Gastroesophageal sphincter (tissue), 4 donors: ENCODE measurements around the gene NFATC2IP. TPM values are rescaled to one million over a fixed set of nuclear protein-coding genes. Genes with fewer than 3 reads are reported as not detected.

Experiments used
- ATAC-seq: fragments of 150-250 bp; one replicate; pipeline ENCODE4 v1.9.1; 2016; ENCODE audit warnings: mild to moderate bottlenecking, moderate library complexity
- H3K27ac ChIP-seq, 4 donors: fragments of 200-600 bp; sonication (generic) in 3 of 4; 1 replicate in 3 of 4; 2 replicates in 1 of 4; pipeline ENCODE4 v1.5.1; 2016 to 2019
- H3K27me3 ChIP-seq: fragments of 200-600 bp; sonication (generic); one replicate; pipeline ENCODE4 v1.5.1; 2019
- H3K36me3 ChIP-seq, 2 donors: fragments of 200-600 bp; sonication (generic); one replicate each; pipeline ENCODE4 v1.5.1; 2019; ENCODE audit warnings: control low read depth in 1 of 2
- H3K4me1 ChIP-seq, 3 donors: fragments of 200-600 bp; sonication (generic); 1 replicate in 2 of 3; 2 replicates in 1 of 3; pipeline ENCODE4 v1.5.1; 2016 to 2019; ENCODE audit warnings: control low read depth in 2 of 3
- H3K4me3 ChIP-seq, 2 donors: fragments of 200-600 bp; sonication (generic); one replicate each; pipeline ENCODE4 v1.5.1; 2019; ENCODE audit warnings: mild to moderate bottlenecking in 1 of 2, moderate library complexity in 1 of 2
- H3K9me3 ChIP-seq, 3 donors: fragments of 200-600 bp; sonication (generic); one replicate each; pipeline ENCODE4 v1.5.1; 2017 to 2019; ENCODE audit warnings: control low read depth in 2 of 3
- EP300 ChIP-seq: sonication (generic); formaldehyde crosslinking; IDR thresholded peaks from one replicate; pipeline ENCODE4 v1.6.1; 2017; ENCODE audit warnings: antibody characterized with exemption, mild to moderate bottlenecking
- POLR2A ChIP-seq, 2 donors: fragments of 450-650 bp; IDR thresholded peaks; one replicate each; pipeline ENCODE4 v1.6.1; 2017; ENCODE audit warnings: antibody characterized with exemption in 2 of 2, mild to moderate bottlenecking in 2 of 2, moderate library complexity in 1 of 2
- POLR2AphosphoS5 ChIP-seq: sonication (generic); formaldehyde crosslinking; IDR thresholded peaks from one replicate; pipeline ENCODE4 v1.6.1; 2017; ENCODE audit warnings: antibody characterized with exemption
- WGBS, 2 donors: methylation state at CpG; one replicate each; pipeline ENCODE4 v1.1.5; 2018; ENCODE audit warnings: low coverage in 1 of 2; 5-methylcytosine and 5-hydroxymethylcytosine counted together
- total RNA-seq, 4 donors: library from RNA; depleted of rRNA; stranded (reverse); fragments of >200 nt; gene quantifications; one replicate each; pipeline ENCODE4 v1.1.0, GENCODE V29; 2016
- TF ChIP-seq, protein P1 (sequence below), 4 experiments: fragments of 200-600 bp in 2 of 4; fragments of 450-650 bp in 2 of 4; sonication (generic) in 1 of 4; IDR thresholded peaks; one replicate each; pipeline ENCODE4 v1.5.1; 2017 to 2019; ENCODE audit warnings: antibody characterized with exemption in 4 of 4, mild to moderate bottlenecking in 2 of 4, moderate library complexity in 2 of 4

Gene NFATC2IP
- total RNA-seq, 4 donors from 2014 or later = 13.9 to 28.0 (median 22.8) TPM

DNA sequence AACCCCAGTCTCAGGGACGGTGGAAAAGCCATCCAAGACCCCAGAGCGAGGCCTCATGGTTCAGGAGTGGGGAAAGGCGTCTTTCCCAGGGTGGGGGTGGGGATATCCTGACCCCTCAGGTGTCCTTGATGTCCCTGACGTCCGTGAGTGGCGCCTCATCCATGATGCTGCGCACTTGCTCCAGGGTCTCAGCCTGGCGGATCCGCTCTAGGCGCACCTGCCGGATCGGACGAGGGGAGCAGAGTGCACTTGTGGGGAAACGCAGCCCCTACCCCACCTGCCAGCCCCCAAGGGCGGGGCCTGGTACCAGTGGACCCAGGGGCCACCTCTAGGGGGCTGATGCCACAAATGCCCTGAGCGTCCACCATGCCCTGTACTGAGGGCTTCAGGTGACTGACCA is 45.9 kb upstream of the NFATC2IP start:
- TF ChIP-seq, protein P1, sequence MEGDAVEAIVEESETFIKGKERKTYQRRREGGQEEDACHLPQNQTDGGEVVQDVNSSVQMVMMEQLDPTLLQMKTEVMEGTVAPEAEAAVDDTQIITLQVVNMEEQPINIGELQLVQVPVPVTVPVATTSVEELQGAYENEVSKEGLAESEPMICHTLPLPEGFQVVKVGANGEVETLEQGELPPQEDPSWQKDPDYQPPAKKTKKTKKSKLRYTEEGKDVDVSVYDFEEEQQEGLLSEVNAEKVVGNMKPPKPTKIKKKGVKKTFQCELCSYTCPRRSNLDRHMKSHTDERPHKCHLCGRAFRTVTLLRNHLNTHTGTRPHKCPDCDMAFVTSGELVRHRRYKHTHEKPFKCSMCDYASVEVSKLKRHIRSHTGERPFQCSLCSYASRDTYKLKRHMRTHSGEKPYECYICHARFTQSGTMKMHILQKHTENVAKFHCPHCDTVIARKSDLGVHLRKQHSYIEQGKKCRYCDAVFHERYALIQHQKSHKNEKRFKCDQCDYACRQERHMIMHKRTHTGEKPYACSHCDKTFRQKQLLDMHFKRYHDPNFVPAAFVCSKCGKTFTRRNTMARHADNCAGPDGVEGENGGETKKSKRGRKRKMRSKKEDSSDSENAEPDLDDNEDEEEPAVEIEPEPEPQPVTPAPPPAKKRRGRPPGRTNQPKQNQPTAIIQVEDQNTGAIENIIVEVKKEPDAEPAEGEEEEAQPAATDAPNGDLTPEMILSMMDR (IDR thresholded peaks at IDR 0.05) = no peak
- no peak for TF ChIP-seq EP300
- TF ChIP-seq POLR2A (IDR thresholded peaks at IDR 0.05) = no peak
- TF ChIP-seq POLR2AphosphoS5 = no peak
- H3K4me1 ChIP-seq = no peaks in the 10 kb centered on the region
- ATAC-seq = no peak
- WGBS, 2 donors = no CpG with 5 or more reads among the region's 16 CpGs
- H3K27ac ChIP-seq = no peak overlapping the region
- H3K9me3 ChIP-seq = no peaks in the 10 kb centered on the region
- no peak overlapping the region for H3K4me3 ChIP-seq
- H3K36me3 ChIP-seq = peaks cover 0 to 60% of the 10 kb centered on the region in 2 donors
- no peaks in the 10 kb centered on the region for H3K27me3 ChIP-seq

DNA sequence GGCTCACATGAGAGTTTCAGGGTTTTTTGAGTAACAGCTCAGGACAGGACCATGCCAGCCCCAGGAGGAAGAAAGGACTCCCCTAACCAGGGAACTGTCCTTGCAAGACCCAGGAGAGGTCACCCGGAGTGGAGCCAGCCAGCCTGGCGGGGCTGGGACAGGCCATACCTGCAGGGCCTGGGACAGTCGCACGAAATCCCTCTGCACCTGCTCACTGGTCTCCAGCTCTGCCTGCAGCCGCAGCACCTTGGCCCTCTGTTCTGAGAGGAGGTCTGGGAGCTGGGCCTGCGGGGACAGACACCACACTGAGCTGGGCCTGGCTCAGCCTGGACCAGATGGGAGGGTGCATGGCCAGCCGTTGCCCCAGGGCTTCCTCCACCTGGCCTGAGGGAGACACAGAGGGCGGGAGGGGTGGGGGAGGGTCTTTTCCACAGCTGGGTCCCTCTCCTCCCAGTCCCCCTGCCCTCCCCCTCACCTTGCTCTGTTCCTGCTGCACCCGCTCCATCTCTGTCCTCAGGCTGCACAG is 45.4 kb upstream of the NFATC2IP start:
- Histone ChIP-seq H3K27me3 (no peaks in the 10 kb centered on the region), H3K9me3 (no peaks in the 10 kb centered on the region), H3K36me3 (peaks cover 0 to 60% of the 10 kb centered on the region in 2 donors), H3K27ac (no peak overlapping the region), H3K4me3 (no peak overlapping the region), H3K4me1 (no peaks in the 10 kb centered on the region)
- TF ChIP-seq POLR2A (IDR thresholded peaks at IDR 0.05) (no peak), POLR2AphosphoS5 (no peak), EP300 (no peak)
- ATAC-seq = no peak
- WGBS, 2 donors = 100% methylated on average over 1 of the region's 9 CpGs; no CpG with 5 or more reads in 1 of the 2 donors

DNA sequence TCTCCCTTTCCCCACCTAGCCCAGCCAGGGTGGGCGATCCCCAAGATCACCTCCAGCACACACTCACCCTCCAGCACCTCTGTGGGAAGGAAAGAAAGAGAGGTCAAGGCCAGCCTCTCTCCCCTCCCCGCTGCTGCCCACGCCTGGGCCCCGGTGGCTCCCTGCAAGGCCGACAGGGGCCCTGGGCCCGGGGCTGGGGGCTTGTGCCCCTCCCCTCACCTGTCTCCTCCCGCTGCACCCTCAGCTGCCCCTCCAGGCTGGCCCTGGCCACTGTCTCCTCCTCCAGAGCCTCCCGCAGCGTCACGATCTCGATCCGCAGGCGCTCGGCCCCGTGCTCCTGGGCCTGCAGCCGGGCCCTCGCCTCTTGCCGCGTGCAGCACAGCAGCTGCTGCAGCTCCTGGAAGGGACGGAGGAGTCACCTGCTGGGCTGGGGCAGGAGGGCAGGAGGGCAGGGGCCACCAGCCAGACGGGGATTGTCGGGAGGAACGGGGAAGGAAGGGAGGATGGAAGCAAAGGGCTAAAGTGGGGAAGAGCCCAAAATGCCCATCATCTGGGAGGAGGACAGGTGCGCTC is 44.9 kb upstream of the NFATC2IP start:
- H3K36me3 ChIP-seq = peaks cover 0 to 66% of the 10 kb centered on the region in 2 donors
- no peak overlapping the region for H3K27ac ChIP-seq
- H3K27me3 ChIP-seq = no peaks in the 10 kb centered on the region
- no peaks in the 10 kb centered on the region for H3K9me3 ChIP-seq
- no peaks in the 10 kb centered on the region for H3K4me1 ChIP-seq
- no peak for ATAC-seq
- WGBS, 2 donors = no CpG with 5 or more reads among the region's 24 CpGs
- no peak overlapping the region for H3K4me3 ChIP-seq
- TF ChIP-seq POLR2A (IDR thresholded peaks at IDR 0.05) (no peak), EP300 (no peak), POLR2AphosphoS5 (no peak)
- TF ChIP-seq, protein P1 (IDR thresholded peaks at IDR 0.05) = no peak

DNA sequence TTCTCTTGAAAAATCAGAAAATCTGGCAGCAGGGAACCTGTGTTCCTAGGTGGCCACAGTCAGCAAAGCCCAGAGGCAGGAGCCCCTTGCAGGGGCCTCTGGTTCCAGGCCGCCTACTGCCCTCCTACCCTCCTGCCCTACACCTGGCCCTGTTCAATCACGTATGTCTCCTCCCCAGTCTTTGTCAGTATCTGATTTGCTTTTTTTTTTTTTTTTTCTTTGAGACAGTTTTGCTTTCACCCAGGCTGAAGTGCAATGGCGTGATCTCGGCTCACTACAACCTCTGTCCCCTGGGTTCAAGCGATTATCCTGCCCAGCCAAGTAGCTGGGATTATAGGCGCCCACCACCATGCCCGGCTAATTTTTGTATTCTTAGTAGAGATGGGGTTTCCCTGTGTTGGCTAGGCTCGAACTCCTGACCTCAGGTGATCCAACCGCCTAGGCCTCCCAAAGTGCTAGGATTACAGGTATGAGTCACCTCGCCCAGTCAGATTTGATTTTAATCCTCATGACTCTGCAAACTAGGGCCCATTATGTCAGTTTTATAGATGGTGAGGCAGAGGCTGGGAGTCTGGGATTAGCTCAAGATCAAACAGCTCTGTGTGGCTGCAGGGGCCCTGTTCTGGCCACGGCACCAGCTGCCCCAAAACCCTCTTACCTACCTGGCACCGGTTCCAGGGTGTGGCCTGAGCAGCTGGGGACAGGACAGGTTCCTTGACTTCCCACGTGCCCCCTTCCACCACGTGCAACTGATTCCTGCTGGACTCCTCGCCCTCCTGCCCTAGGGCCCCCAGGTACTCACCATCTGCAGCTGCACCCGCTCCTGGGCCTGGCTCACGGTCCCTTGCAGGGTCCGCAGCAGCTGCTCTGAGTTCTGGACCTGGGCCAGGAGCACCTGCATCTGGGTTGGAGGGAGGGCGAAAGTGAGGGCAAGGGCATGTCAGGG is 40.4 kb upstream of the NFATC2IP start:
- 60 to 76% methylated on average over 1 to 6 of the region's 19 CpGs for WGBS, 2 donors

DNA sequence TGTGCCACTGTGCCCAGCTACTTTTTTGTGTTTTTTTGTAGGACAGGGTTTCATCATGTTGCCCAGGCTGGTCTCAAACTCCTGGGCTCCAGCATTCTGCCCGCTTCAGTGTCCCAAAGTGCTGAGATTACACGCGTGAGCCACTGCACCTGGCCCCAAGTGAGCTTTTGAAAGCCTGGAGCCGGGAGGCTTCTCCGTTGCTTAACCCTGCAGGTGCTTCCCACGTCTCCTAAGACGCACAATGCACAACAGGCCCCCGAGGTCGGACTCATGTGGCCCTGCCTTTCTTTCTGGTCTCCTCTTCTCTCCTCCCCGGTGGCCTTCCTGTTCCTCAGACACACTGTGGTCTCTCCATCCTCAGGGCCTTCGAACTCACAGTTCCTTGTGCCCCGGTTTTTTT is 38.2 kb upstream of the NFATC2IP start:
- H3K4me3 ChIP-seq = no peak overlapping the region
- no peak overlapping the region for H3K27ac ChIP-seq
- no peaks in the 10 kb centered on the region for H3K27me3 ChIP-seq
- ATAC-seq = no peak
- TF ChIP-seq, protein P1 (IDR thresholded peaks at IDR 0.05) = no peak
- TF ChIP-seq POLR2AphosphoS5 (no peak), POLR2A (IDR thresholded peaks at IDR 0.05) (no peak), EP300 (no peak)
- no peaks in the 10 kb centered on the region for H3K9me3 ChIP-seq
- no peaks in the 10 kb centered on the region for H3K4me1 ChIP-seq
- peaks cover 0 to 86% of the 10 kb centered on the region in 2 donors for H3K36me3 ChIP-seq
- 84% methylated on average over 4 to 8 of the region's 12 CpGs for WGBS, 2 donors

More for the DNA sequence above, 40.4 kb upstream of the NFATC2IP start:
- Histone ChIP-seq H3K27me3 (no peaks in the 10 kb centered on the region), H3K4me3 (no peak overlapping the region), H3K27ac (no peak overlapping the region), H3K4me1 (no peaks in the 10 kb centered on the region), H3K9me3 (no peaks in the 10 kb centered on the region), H3K36me3 (peaks cover 0 to 87% of the 10 kb centered on the region in 2 donors)
- ATAC-seq = no peak
- TF ChIP-seq EP300 = no peak
- no peak for TF ChIP-seq POLR2A (IDR thresholded peaks at IDR 0.05)
- TF ChIP-seq, protein P1 (IDR thresholded peaks at IDR 0.05) = no peak
- no peak for TF ChIP-seq POLR2AphosphoS5
